H1 (cell line): Measurements from ENCODE around the gene GSX1. TPM values are rescaled to one million over a fixed set of nuclear protein-coding genes. Genes with fewer than 3 reads are reported as not detected.

Experiments used
- CTCF ChIA-PET: fragments of 300-600 bp; sonication (Branson Sonifier 250); formaldehyde crosslinking; loops from one replicate; lab custom pipeline; 2021; ENCODE audit not compliant: partially characterized antibody; lab: Charles Lee
- POLR2A ChIA-PET: fragments of 300-600 bp; sonication (Branson Sonifier 250); formaldehyde crosslinking; loops from one replicate; lab custom pipeline; 2021; ENCODE audit warnings: inconsistent platforms; ENCODE audit not compliant: partially characterized antibody; lab: Charles Lee
- DNase-seq, 2 experiments: peaks; one replicate each; pipeline versions ENCODE4 v3.0.0 to v3.0.0-alpha.2; 2010 to 2022; ENCODE audit warnings: low spot score in 2 of 2, low read depth in 1 of 2, mixed read lengths in 1 of 2
- FAIRE-seq: peaks from 2 replicates; lab custom pipeline; 2011; peaks lifted over from hg19 to GRCh38; lab: Jason Lieb, UNC
- H2AFZ ChIP-seq: 2 replicates; pipeline ENCODE4 v1.8.1; 2012; ENCODE audit warnings: low read length, inconsistent platforms
- H2AK5ac ChIP-seq: 2 replicates; pipeline ENCODE4 v1.6.1; 2013; ENCODE audit warnings: low read depth, low read length
- H2BK120ac ChIP-seq: replicated peaks from 2 replicates; pipeline ENCODE3; 2013; ENCODE audit warnings: low read depth, low read length, inconsistent platforms
- H2BK12ac ChIP-seq: 2 replicates; pipeline ENCODE4 v1.6.1; 2013; ENCODE audit warnings: low read depth, low read length
- H2BK15ac ChIP-seq: 2 replicates; pipeline ENCODE4 v1.6.1; 2013; ENCODE audit warnings: low read length
- H2BK20ac ChIP-seq: 2 replicates; pipeline ENCODE4 v1.6.1; 2013; ENCODE audit warnings: low read length
- H2BK5ac ChIP-seq: 2 replicates; pipeline ENCODE4 v1.6.1; 2013; ENCODE audit warnings: low read depth, low read length
- H3K14ac ChIP-seq: 2 replicates; pipeline ENCODE4 v1.6.1; 2013; ENCODE audit warnings: inconsistent platforms; ENCODE audit not compliant: insufficient read length
- H3K18ac ChIP-seq: 2 replicates; pipeline ENCODE4 v1.6.1; 2013; ENCODE audit warnings: low read length; ENCODE audit errors: extremely low read depth
- H3K23ac ChIP-seq: 2 replicates; pipeline ENCODE4 v1.6.1; 2013; ENCODE audit warnings: inconsistent platforms; ENCODE audit not compliant: insufficient read length
- H3K23me2 ChIP-seq: 2 replicates; pipeline ENCODE4 v1.6.1; 2013; ENCODE audit warnings: low read depth, low read length
- H3K27ac ChIP-seq: 2 replicates; pipeline ENCODE4 v1.6.1; 2011; ENCODE audit warnings: low read depth, low read length, inconsistent platforms
- H3K27me3 ChIP-seq, 4 experiments: replicated peaks in 1 of 4; 1 replicate in 1 of 4; 2 replicates in 3 of 4; pipeline versions ENCODE4 v1.6.1 to v1.8.1; 2011 to 2013; ENCODE audit warnings: low read length in 3 of 4, mild to moderate bottlenecking in 3 of 4, inconsistent platforms in 2 of 4, mixed read lengths in 2 of 4, moderate library complexity in 1 of 4; ENCODE audit not compliant: control insufficient read depth in 3 of 4, insufficient read depth in 3 of 4; ENCODE audit errors: extremely low read depth in 1 of 4
- H3K36me3 ChIP-seq, 4 experiments: 2 replicates each; pipeline versions ENCODE4 v1.6.1 to v1.8.1; 2011 to 2013; ENCODE audit warnings: mild to moderate bottlenecking in 4 of 4, low read length in 3 of 4, moderate library complexity in 2 of 4, control low read depth in 1 of 4, inconsistent platforms in 1 of 4; ENCODE audit not compliant: insufficient read depth in 4 of 4, control insufficient read depth in 2 of 4
- H3K4ac ChIP-seq: replicated peaks from 2 replicates; pipeline ENCODE3; 2013; ENCODE audit warnings: low read length, low read depth, mixed read lengths, inconsistent platforms; ENCODE audit not compliant: insufficient read length
- H3K4me1 ChIP-seq, 4 experiments: replicated peaks in 1 of 4; 1 replicate in 1 of 4; 2 replicates in 3 of 4; pipeline versions ENCODE4 v1.6.1 to v1.8.1; 2011 to 2013; ENCODE audit warnings: low read length in 3 of 4, inconsistent platforms in 2 of 4, mixed read lengths in 1 of 4; ENCODE audit not compliant: insufficient read depth in 4 of 4, control insufficient read depth in 3 of 4
- H3K4me2 ChIP-seq, 2 experiments: 2 replicates each; pipeline versions ENCODE4 v1.6.1 to v1.8.1; 2011 to 2013; ENCODE audit warnings: low read depth in 2 of 2, low read length in 2 of 2, control low read depth in 1 of 2, inconsistent platforms in 1 of 2, mild to moderate bottlenecking in 1 of 2; ENCODE audit not compliant: insufficient read depth in 1 of 2
- H3K4me3 ChIP-seq, 4 experiments: fragments of 200-600, 300-600 bp in 1 of 4; sonication (generic), shearing (Covaris generic), sonication (Bioruptor Twin) in 1 of 4; 2 replicates each; pipeline versions ENCODE4 v1.5.1 to v1.8.1; 2011 to 2016; ENCODE audit warnings: low read length in 4 of 4, low read depth in 3 of 4, control low read depth in 2 of 4, inconsistent platforms in 2 of 4, mild to moderate bottlenecking in 2 of 4, mixed read lengths in 1 of 4, moderate library complexity in 1 of 4; ENCODE audit not compliant: insufficient read depth in 2 of 4; ENCODE audit errors: extremely low read depth in 1 of 4
- H3K56ac ChIP-seq: replicated peaks from 2 replicates; pipeline ENCODE3; 2013; ENCODE audit warnings: low read depth, mild to moderate bottlenecking, mixed read lengths, low read length, inconsistent platforms; ENCODE audit not compliant: insufficient read length
- H3K79me1 ChIP-seq: 2 replicates; pipeline ENCODE4 v1.6.1; 2013; ENCODE audit warnings: low read depth, low read length, control low read depth
- H3K79me2 ChIP-seq, 2 experiments: 2 replicates each; pipeline versions ENCODE4 v1.6.1 to v1.8.1; 2012 to 2013; ENCODE audit warnings: low read length in 2 of 2, mild to moderate bottlenecking in 2 of 2, inconsistent platforms in 1 of 2; ENCODE audit not compliant: insufficient read depth in 2 of 2, control insufficient read depth in 1 of 2
- H3K9ac ChIP-seq, 4 experiments: replicated peaks in 1 of 4; 1 replicate in 1 of 4; 2 replicates in 3 of 4; pipeline versions ENCODE4 v1.6.1 to v1.8.1; 2011 to 2013; ENCODE audit warnings: low read depth in 3 of 4, low read length in 3 of 4, control low read depth in 2 of 4, mild to moderate bottlenecking in 2 of 4, moderate library complexity in 2 of 4, inconsistent platforms in 1 of 4; ENCODE audit errors: extremely low read depth in 1 of 4
- H3K9me3 ChIP-seq, 2 experiments: 2 replicates each; pipeline versions ENCODE4 v1.6.1 to v1.8.1; 2012 to 2013; ENCODE audit warnings: mild to moderate bottlenecking in 2 of 2, moderate library complexity in 2 of 2, control low read depth in 1 of 2, inconsistent platforms in 1 of 2, low read depth in 1 of 2, low read length in 1 of 2, mixed read lengths in 1 of 2; ENCODE audit not compliant: insufficient read depth in 2 of 2
- H4K20me1 ChIP-seq, 2 experiments: replicated peaks in 1 of 2; 2 replicates each; pipeline versions ENCODE3 to v1.8.1; 2011 to 2013; ENCODE audit warnings: inconsistent platforms in 2 of 2, low read length in 2 of 2, mild to moderate bottlenecking in 1 of 2; ENCODE audit not compliant: insufficient read depth in 2 of 2, control insufficient read depth in 1 of 2
- H4K5ac ChIP-seq: 2 replicates; pipeline ENCODE4 v1.6.1; 2013; ENCODE audit warnings: low read length, low read depth, mixed read lengths, inconsistent platforms; ENCODE audit not compliant: insufficient read length
- H4K8ac ChIP-seq: 2 replicates; pipeline ENCODE4 v1.8.0; 2013; ENCODE audit warnings: mild to moderate bottlenecking, moderate library complexity, low read length, inconsistent platforms; ENCODE audit not compliant: insufficient read depth; ENCODE audit errors: extremely low read depth
- H4K91ac ChIP-seq: replicated peaks from 2 replicates; pipeline ENCODE3; 2013; ENCODE audit warnings: low read length, mixed read lengths, inconsistent platforms; ENCODE audit not compliant: insufficient read length
- KDM4A ChIP-seq: IDR thresholded peaks from one replicate; pipeline ENCODE4 v1.7.1; 2012; ENCODE audit warnings: low read depth, mild to moderate bottlenecking, moderate library complexity, low read length, inconsistent platforms; ENCODE audit not compliant: severe bottlenecking
- NANOG ChIP-seq: IDR thresholded peaks from 2 replicates; pipeline ENCODE4 v1.6.1; 2011; ENCODE audit warnings: low read length, low read depth, mild to moderate bottlenecking, inconsistent platforms; ENCODE audit not compliant: insufficient read depth, poor library complexity, severe bottlenecking
- SUZ12 ChIP-seq: fragments of 200-600 bp; sonication (generic); IDR thresholded peaks from 2 replicates; pipeline ENCODE4 v1.6.1; 2012; ENCODE audit warnings: mild to moderate bottlenecking, inconsistent platforms, low read length, moderate library complexity, mixed read lengths
- whole genome bisulfite sequencing, 2 experiments: shearing (Covaris generic) in 1 of 2; methylation state at CpG; one replicate each; pipeline versions ENCODE4 v1.1.6 to v1.1.7; 2013 to 2015; ENCODE audit warnings: low lambda C conversion rate in 2 of 2, mixed read lengths in 2 of 2, inconsistent platforms in 1 of 2, low coverage in 1 of 2, missing lambda C conversion rate in 1 of 2; ENCODE audit not compliant: insufficient replicate concordance in 2 of 2, insufficient coverage in 1 of 2, insufficient read length in 1 of 2; ENCODE audit errors: extremely low coverage in 1 of 2, missing lambda C conversion rate in 1 of 2; 5-methylcytosine and 5-hydroxymethylcytosine counted together
- polyA plus RNA-seq, 7 experiments: library from polyadenylated mRNA; depleted of rRNA in 3 of 7; stranded (reverse) in 5 of 7; unstranded in 2 of 7; fragments of >200 nt in 5 of 7; fragments of 200-250 nt in 2 of 7; gene quantifications; 1 replicate in 5 of 7; 2 replicates in 1 of 7; 4 replicates in 1 of 7; pipeline versions ENCODE4 v1.2.1 to v1.2.3, GENCODE V29; 2011 to 2013; ENCODE audit warnings: missing spikeins in 2 of 7, mixed read lengths in 2 of 7
- total RNA-seq: library from RNA; stranded (reverse); fragmentation: NEBNext Ultra II Directional; extraction: Animal tissue kit (Norgen Biotek cat#: 25700); gene quantifications from 2 replicates; pipeline ENCODE4 v1.2.1, GENCODE V29; 2021

Gene GSX1
- total and polyA plus RNA-seq, 2 of the 8 experiments (the other 6 are each of a cell fraction or from before 2014, with no cell fraction given): not detected

- Histone ChIP-seq H4K20me1 (peaks cover 0 to 2% of the 10 kb centered on the region in 2 experiments), H3K9me3 (no peaks in the 10 kb centered on the region), H2AK5ac (no peak overlapping the region), H3K27me3 (peaks cover 15 to 60% (median 40%) of the 10 kb centered on the region in 4 experiments), H3K4ac (no peak overlapping the region), H3K4me2 (no peak overlapping the region), H3K4me3 (no peak overlapping the region), H2AFZ (no peak overlapping the region), H4K8ac (no peak overlapping the region), H3K79me2 (no peaks in the 10 kb centered on the region), H3K9ac (no peak overlapping the region), H3K36me3 (no peaks in the 10 kb centered on the region)
- FAIRE-seq (no peak), DNase-seq (no peak)
- WGBS, 2 experiments: 89% methylated on average over 8 of the region's 9 CpGs; no CpG with 5 or more reads in 1 of the 2 experiments
- no peak for TF ChIP-seq KDM4A
- no peak for TF ChIP-seq NANOG
- no peak for TF ChIP-seq SUZ12
- TF ChIP-seq, all 59 proteins: peak for 0
- no peak overlapping the region for H2BK15ac ChIP-seq
- CTCF ChIA-PET: interaction anchor here (0.7 to 23.4 kb wide), 5 partner anchors 12 to 306 kb away, joined by 3 to 345 read pairs (median 3); no protein-coding TSS in a partner anchor
- H2BK5ac ChIP-seq: no peak overlapping the region
- no peaks in the 10 kb centered on the region for H3K79me1 ChIP-seq
- no peak overlapping the region for H3K23ac ChIP-seq
- no peak overlapping the region for H3K14ac ChIP-seq
- H3K23me2 ChIP-seq: no peaks in the 10 kb centered on the region
- H4K5ac ChIP-seq: no peak overlapping the region
- no peak overlapping the region for H2BK20ac ChIP-seq
- H4K91ac ChIP-seq: no peak overlapping the region
- H2BK12ac ChIP-seq: no peak overlapping the region
- no peak overlapping the region for H3K18ac ChIP-seq
- no peak overlapping the region for H3K56ac ChIP-seq
- POLR2A ChIA-PET: no interaction called here
- H3K27ac ChIP-seq: no peak overlapping the region
- H2BK120ac ChIP-seq: no peak overlapping the region
- no peaks in the 10 kb centered on the region; a peak in 1 of 7 replicates for H3K4me1 ChIP-seq
Measured at GRCh38 chr13:27813826-27814225, 21.5 kb downstream of the GSX1 start.
